Activated CD8-positive, alpha-beta memory T cell treated with anti-CD3 and anti-CD28 coated beads for 24 hours (primary cell): ENCODE measurements around the gene SLC7A9.
"Not testable (repeated sequence)": the region's sequence is repeated elsewhere in the genome, so short reads cannot be mapped to it uniquely, and the experiment has no call there.

Experiments used
- DNase-seq: peaks from one replicate; pipeline ENCODE4 v3.0.0-alpha.2; 2020

SLC7A9 gene

DNA sequence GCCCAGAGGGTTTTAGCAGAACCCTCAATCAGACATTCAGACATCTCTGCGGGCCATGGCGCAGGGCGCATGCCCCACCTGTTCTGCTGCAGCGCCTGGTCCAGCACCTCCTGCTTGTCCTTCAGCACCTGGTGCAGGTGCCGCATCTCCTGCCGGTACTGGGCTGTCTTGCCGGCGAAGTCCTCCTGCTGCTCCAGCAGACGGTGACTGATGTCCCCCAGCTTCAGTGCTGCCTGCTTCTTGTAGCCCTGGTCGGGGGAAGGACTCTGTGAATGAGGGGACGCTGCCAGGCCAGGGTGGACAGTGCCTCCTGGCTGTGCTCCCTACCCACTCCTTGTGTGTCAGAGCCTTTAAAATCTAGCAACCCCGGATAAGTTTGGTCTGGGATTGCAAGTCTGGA, 12.2 kb upstream of the SLC7A9 start:
- DNase-seq: no peak

DNA sequence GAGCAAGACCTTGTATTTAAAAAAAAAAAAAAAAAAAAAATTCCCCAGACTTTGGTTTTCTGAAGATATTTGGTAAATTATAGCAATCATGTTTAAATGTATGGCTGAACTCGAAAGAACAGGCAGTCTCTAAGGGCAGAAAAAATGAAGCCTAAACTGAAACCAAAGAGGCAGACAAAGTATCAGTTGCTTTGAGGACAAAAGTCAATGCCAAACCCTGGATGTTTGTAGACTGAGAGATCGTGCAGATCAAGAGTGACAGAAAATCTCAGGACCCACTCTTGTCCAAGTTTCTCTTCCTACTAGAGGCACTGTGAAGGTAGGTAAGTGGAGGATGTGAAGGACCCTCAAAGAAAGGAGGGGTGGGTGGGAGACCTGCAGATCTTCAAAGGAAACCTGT, 11.1 kb upstream of the SLC7A9 start:
- DNase-seq: no peak

DNA sequence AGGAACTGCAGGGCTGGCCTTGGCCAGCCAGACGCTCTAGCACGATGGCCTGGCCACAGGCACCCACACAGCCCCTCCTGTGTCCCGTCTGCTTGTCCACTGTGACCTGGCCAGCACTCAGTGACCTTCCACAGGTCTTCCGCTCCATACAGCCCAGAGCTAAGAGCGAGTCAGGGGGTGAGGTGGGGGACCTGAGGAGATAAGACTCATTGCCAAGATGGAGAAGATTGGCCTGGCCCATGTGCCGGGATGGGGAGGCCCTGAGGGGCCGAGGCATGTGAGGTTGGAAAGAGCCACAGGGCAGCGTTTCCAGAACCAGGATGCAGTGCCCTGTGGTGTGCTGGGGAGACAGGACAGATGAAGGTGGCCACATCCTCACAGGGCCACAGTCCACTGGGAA, 10.2 kb upstream of the SLC7A9 start:
- DNase-seq: peak; percentile 44

DNA sequence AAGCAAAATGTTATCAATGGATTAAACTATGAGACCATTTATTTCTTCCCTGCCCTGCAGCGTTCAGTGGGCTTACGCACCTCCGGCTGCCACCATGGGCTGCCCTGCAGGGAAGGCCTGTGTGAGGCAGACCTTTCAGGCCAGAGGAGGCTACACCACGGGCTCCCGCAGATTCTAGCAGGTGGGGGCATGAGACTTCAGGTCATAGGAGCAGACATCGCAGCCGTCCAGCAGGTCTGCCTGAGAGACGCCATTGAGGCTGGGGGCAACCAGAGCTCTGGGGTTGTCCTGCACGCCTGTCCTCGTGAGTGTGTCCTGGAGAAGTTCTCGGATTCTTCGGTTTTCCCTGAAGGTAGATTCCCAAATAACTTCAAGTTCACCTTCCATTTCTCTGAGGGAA, 9.4 kb upstream of the SLC7A9 start:
- DNase-seq: peak; percentile 43

DNA sequence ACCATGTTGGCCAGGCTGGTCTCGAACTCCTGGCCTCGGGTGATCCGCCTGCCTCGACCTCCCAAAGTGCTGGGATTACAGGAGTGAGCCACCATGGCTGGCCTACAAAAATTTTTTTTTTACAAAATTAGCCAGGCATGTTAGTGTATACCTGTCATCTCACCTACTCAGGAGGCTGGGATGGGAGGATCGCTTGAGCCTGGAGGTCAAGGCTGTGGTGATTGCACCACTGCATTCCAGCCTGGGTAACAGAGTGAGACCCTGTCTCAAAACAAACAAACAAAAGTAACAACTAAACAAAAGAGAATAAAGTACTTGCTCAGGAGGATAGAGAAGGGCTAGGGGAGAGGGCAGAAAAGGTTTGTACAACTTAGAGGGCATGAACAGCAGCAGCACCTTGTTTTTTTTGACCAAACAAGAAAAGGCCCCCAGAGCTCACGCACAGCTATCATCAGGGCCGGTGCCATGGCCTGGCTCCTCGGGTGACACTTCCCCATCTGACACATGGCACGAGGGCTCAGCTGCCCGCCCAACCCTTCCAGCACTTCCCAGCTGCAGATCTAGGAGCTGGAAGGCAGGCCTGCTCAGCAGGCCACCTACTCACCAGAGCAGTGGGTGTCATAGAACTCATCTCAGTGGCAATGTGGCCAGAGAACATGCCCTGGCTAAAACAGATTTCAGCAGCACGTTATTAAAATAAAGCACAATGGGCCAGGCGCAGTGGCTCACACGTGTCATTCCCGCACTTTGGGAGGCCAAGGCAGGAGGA, 8.6 kb upstream of the SLC7A9 start:
- peak; percentile 41 for DNase-seq

DNA sequence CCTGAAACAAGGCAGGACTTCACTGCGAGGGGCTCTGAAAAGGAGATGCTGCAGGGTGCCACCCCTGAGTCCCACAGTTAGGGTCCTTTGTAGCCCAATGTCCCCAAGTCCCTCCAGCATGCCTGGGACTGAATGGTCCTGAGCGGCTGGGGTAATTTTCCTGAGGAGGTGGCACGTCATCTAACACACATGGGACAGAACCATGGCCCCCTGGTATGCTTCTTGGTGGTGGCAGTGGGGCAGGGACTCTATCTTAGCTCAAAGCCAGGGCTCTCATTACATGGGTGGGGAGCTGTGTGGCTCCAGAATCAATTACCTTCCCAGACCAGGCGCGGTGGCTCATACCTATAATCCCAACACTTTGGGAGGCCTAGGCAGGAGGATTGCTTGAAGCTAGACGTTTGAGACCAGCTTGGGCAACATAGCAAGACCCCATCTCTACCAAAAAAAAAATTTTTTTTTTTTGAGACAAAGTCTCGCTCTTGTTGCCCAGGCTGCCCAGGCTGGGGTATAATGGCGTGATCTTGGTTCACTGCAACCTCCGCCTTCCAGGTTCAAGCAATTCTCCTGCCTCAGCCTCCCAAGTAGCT, 7.9 kb upstream of the SLC7A9 start:
- peak; percentile 40 for DNase-seq

DNA sequence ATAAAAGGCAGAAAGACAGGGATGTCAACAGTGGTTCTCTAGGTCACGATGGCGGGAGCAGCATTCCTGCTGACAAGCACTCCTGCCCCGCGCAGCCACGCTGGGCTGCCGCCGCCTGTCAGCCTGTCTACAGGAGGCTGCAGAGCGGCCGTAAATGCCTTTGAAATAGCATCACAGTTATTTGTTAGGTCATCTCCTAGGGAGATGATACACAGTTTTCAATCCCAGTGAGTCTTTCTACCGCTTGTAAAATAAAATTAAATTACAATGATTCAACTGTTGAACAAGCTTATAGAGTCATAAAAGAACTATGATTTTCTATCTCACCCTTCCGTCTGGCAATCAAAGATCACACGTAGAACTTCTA, 7.3 kb upstream of the SLC7A9 start:
- DNase-seq: no peak

DNA sequence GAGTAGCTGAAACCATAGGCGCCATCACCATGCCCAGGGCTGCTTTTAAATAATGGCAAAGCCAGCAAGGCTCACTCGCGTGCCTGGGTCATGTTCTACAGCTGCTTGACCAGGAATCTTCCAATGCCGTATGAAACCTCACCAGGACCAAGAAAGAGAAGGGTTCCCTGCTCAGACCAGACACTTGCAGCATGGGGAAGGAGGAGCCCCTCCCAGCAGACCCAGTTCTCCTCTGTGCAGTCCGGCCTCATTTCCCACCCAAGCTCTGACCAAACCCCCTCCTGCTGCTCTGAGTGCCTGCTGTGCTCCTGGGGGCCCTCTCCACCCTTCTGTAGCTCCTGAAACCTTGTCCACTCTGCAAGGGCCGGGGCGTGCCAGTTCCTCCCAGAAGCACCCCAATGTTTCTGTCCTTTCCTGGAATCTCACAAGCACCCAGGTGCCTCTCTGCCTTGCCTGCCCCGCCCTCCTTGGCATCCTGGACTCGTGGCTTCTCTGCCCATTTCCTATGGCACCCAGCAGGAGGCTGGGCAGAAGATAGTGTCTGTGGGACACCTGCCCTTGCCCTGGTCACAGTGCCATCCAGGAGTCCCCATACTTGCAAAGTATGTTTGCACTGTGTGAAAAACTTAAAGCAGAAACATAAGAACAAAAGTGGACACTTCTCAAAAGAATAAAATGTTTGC, 6.8 kb upstream of the SLC7A9 start:
- peak; percentile 26 for DNase-seq

DNA sequence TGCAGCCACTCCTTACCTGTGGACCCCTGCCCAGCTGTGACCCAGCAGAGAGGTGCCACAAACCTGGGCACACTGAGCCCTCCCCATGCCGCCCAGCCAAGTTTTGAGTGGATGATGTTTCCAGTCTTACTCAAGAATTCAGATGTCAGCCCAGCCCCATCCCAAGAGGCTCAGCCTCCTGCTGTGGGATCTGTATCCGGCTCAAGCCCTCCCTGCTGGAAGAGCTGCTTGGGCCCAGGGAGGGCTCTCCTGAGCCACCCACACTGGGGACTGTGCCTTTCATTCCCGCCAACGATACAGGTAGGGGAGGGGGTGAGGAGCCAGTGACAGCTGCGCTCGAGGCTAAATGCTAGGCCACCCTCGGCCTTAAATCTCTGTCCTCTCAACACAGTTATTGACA, 5.9 kb upstream of the SLC7A9 start:
- DNase-seq: peak; percentile 45

DNA sequence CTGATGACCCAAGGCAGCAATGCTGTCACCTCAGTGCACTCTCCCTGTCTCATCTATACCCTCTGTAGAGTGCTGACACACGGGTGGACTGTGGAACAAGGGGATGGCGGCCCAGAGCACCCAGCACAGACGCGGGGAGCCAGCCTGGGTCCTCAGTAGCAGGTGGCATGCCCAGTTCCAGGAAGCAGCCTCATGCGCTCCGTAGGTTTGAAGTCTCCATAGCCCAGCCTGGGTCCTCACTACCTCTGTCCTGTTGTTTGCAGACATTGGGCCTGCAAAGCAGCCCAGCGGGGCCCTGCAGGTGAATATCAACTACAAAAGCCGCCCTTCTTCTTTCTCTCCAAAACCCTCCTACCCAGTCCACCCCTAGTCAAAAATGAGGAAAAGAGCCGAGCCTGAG, 5.0 kb upstream of the SLC7A9 start:
- DNase-seq: peak; percentile 26

DNA sequence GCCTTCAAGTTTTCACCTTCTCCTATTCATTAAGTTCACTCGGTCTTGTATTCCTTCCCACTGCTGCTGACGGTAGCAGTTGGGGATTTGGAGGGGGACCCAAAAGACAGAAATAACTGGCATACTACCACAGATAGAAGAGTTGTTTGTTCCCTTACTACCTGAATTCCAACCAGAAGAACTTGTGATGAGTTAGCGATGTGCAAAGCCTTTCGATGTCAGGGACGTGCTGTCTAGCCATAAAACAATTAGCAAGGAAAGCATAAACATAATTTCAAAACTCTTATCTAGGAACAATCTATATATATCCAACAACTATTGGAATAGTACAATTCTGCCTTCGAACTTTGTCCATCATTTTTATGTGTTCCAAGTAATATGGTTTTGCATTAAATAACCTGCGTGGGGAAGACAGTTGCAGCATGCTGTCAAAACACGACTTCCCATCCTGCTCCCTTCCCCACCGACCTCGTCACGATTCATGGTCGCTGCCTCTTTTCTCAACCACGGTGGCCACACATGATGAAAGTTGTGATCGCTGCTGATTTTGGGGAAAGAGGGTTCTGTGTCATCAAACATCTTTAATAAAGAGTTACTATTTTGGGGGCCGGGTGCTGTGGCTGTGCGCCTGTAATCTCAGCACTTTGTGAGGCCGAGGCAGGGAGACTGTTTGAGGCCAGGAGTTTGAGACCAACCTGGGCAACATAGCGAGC, 3.8 kb upstream of the SLC7A9 start:
- DNase-seq: peak; percentile 33

DNA sequence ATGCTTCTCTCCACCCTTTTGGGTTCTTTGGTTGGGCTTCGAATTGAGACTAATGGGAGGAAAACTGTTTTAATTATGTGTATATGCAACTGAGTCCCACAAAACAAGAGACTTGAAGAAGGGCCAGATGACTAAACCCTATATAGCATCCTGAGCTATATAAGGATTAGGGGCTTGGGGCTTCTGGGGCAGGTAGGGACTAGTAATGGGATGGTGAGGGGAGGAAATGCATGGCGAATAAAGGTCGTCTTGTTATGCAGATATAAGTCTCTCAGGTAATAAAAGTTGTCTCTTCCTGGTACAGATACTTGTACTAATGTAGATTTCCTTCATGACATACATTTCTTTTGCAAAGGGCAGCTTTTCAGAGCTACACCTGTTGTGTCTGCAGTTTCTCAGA, 2.8 kb upstream of the SLC7A9 start:
- DNase-seq: no peak

DNA sequence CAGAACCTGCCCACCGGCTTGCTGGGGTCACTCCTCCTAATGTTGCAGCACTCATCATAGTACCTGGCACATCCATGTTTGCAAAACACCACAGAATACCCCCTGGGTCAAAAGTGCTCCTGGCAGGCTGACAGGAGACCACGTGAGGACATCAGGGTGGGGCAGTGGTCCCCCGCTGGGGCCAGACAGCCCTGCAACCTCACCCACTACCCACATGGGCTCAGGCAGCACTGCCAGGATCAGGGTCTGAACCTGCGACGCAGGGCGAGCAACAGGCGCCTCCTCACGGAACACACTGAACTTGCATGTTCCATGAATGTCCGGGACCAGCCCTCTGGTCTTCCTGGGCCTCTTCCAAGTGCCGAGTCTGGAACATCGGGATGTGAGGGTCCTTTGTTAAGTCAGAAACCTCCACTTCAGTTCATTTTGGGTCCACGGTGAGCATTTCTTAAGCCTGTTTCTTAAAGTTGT, 1.4 kb upstream of the SLC7A9 start:
- DNase-seq: peak; percentile 28

DNA sequence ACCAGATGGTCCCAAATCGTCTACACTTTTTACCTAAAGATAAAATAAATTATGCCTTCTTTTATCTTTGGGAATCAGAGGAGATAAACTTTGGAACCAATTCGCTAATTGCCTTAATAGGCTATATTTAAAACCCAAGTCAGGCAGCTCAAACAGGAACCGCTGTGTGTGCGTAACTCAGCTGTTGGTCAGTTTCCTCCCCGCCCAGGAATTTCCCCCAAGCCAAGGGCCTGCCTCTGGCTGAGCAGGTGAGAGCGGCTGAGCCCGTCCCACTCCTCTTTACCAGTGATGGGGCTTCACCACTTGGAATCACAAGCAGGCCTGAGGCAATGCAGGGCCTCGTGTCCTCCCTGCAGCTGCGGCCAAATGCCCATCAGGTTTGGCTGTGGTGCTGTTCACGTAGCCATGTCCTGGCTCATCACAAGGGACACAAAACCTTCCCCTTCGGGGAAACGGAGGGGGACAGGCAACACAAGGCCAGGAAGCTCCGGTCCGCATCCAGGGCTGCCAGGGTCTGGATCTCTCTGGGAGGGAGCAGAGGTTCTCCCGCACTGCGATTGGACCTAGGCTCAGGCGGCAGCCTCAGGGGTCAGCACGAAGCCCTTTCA, 503 bp upstream of the SLC7A9 start:
- no peak for DNase-seq

DNA sequence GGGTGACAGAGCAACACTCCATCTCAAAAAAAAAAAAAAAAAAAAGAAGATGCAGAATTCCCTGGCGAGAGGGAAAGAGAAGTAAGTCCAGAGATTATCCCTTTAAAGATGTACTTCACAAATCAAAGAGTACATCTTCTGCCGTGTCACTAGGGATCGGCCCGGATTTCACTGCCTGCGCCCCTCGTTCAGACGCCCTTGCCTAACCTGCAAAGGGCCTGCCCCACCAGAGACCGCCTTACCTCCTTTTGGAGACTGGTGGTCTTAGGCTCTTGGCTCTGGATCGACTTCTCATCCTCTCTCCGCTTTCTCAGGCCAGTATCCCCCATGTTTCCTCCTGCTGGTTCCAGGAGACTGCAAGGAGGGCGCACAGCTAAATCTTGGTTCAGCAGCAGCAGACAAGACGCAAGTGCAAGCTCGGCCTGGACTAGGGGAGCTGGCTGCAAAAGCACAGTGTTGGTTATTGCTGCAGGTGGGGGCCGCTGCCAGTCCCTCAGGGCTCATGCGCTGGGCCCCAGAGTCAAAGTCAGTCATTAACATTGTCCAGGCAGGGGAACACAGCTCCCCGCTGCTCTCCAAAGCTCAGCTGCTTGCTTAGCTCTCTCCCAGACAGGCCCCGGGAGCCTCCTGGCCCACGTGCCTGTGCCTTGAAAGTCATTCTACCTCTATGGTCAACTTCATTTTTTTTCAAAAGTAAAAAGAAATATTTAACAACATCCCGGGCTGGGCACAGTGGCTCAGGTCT, 1.2 kb downstream of the SLC7A9 start:
- no peak for DNase-seq

DNA sequence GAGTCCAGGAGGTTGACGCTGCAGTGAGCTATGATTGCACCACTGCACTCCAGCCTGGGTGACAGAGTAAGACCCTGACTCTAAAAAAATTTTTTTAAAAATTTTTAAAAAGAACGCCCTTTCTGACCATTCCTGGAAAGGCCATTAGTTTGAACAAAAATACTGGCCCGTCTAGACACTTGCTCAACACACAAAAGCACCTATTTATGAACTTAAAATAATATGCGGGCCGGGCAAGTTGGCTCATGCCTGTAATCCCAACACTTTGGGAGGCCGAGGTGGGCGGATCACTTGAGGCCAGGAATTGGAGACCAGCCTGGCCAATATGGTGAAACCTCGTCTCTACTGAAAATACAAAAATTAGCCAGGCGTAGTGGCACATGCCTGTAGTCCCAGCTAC, 2.1 kb downstream of the SLC7A9 start:
- not testable (repeated sequence) for DNase-seq

DNA sequence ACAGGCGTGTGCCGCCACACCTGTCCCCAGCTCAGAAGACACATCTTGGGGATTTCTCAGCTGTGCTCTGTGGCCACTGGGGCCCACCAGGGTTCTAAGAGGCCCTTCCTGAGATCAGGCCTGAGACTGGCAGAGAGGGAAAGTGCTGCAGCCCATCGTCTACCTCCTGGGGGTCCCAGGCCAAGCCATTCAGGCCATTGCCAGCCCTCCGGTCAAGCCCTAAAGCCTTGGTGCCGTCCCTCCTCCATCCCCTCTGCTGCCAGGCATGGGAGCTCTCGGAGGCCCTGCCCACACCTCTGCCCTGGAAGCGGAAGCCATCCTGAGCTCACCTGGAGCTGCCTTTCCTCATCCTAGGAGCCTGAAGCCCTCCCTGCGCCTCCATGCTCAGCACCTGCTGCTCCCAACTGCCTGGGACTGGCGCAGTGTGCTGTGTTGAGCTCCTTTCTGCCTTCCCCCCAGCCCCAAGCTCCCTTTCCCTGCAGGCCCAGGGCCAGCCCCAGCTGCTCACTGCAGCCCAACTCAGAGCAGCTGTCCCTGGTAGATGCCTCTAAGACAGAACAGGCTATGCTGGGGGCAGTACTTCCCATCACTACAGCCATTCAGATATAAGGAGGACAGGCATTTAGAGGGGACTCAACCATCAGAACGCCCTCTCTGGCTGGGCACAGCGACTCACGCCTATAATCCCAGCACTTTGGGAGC, 2.9 kb downstream of the SLC7A9 start:
- DNase-seq: no peak

DNA sequence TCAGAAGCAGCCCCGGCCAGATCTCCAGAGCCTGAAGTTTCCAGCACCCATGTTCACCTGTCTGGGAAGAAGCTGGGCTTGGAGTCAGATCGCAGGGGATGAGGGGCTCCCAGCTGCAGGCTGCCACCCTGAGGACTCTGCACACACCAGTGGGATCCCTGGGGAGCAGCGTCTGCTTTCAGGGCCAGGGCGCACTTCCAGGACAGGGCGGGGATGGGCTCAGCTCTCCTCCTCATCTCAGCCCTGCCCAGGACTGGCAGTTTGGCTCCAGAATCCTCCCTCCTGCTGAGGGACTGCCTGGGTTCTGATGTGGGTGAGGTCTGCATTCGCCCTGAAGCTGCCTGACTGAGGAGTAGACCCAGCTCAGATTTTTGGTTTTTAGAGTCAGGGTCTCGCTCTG, 3.5 kb downstream of the SLC7A9 start:
- no peak for DNase-seq

DNA sequence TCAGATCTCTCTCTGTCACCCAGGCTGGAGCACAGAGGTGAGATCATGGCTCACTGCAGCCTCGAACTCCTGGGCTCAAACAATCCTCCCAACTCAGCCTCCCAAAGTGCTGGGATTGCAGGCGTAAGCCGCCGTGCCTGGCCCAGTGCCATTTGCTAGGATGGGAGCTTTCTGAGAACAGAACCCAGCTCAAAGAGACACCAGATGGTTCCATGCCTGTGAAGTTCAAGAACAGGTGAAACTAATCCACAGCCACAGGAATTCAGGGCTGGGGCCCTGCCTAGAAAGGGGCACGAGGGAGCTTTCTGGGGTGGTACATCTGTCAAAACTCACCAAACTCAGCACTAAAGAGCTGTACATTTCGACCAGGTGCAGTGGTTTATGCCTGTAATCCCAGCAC, 4.2 kb downstream of the SLC7A9 start:
- no peak for DNase-seq

DNA sequence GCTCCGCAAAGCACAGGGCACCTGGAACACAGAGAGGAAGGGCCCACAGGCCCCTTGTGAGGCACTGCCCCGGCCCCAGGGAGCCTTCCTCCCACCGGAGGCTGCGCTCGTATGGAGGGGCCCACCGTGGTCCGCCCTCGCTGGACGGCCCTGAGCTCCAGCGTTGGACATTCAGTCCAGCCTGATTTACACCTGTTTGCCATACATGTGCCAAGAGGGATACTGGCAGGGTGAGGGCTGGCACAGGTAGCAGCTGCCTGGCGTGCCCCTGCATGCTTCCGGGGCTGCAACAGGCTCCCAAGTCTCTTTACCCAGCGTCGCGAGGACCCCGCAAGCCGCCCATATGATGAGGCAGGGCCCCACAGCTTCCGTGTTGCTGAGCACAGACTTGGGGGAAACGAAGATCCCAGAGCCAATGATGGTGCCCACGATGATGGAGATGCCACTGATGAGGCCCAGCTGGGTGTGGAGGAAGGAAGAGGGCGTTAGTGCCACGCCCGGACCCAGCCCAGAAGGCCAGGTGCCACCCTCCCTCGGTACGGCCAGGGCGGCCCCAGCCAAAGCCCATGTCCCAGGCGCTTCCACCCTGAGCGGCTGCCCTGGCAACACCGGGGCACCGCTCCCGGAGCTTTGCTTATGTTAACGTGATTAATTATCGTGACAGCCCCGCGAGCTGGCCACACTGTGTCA, 5.1 kb downstream of the SLC7A9 start:
- no peak for DNase-seq

DNA sequence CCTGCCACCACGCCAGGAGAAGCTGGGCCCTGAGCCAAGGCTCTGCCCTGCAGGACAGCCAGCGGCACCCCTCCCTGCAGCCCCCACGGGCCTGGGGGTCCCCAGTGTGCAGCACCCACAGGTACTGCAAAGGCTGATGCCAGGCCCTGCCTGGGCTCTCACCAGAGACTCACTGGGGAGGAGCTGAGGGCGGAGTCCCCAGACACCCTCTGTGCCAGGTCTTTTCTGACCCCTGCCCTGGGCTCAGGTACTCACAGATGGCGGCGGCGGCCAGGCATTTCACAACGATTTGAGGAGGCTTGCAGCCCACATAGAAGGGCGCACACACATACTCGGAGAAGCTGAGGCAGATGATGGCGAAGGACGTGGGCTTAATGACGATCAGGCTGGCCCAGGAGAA, 5.7 kb downstream of the SLC7A9 start:
- DNase-seq: no peak
